ENCODE measurements around the gene IRF2BPL.
"Not testable (repeated sequence)": the region's sequence is repeated elsewhere in the genome, so short reads cannot be mapped to it uniquely, and the experiment has no call there.

Gene IRF2BPL

GRCh38 chr14:77033622-77034589, 5.4 kb upstream of the IRF2BPL start:
- DNase-seq (ENCODE audit: low read depth), result peak; percentile 64

GRCh38 chr14:77032844-77033621, 4.5 kb upstream of the IRF2BPL start:
- DNase-seq (ENCODE audit: low read depth), result peak; percentile 63

- no peak for DNase-seq (ENCODE audit: low read depth)
These were observed 4.0 kb upstream of the IRF2BPL start for GRCh38 chr14:77032491-77032843.

- no peak for DNase-seq (ENCODE audit: low read depth)
These were observed 3.4 kb upstream of the IRF2BPL start for GRCh38 chr14:77031759-77032490.

- DNase-seq (ENCODE audit: low read depth), result peak; percentile 49
These were observed 747 bp downstream of the IRF2BPL start for GRCh38 chr14:77027538-77028383.

GRCh38 chr14:77026930-77027537, 1.5 kb downstream of the IRF2BPL start:
- peak; percentile 42 for DNase-seq (ENCODE audit: low read depth)

- DNase-seq (ENCODE audit: low read depth), result no peak
These were observed 2.2 kb downstream of the IRF2BPL start for GRCh38 chr14:77026166-77026929.

GRCh38 chr14:77025744-77026165, 2.8 kb downstream of the IRF2BPL start:
- DNase-seq (ENCODE audit: low read depth), result no peak

- peak; percentile 52 for DNase-seq (ENCODE audit: low read depth)
These were observed 4.3 kb downstream of the IRF2BPL start for GRCh38 chr14:77024171-77024691.

GRCh38 chr14:77023001-77023996, 5.2 kb downstream of the IRF2BPL start:
- DNase-seq (ENCODE audit: low read depth), result no peak

- no peak for DNase-seq (ENCODE audit: low read depth)
These were observed 6.2 kb downstream of the IRF2BPL start for GRCh38 chr14:77022236-77022852.

- not testable (repeated sequence) for DNase-seq (ENCODE audit: low read depth)
These were observed 7.1 kb downstream of the IRF2BPL start for GRCh38 chr14:77021424-77021823.

- DNase-seq (ENCODE audit: low read depth), result no peak
These were observed 9.7 kb downstream of the IRF2BPL start for GRCh38 chr14:77018785-77019184.

- no peak for DNase-seq (ENCODE audit: low read depth)
These were observed 10.8 kb downstream of the IRF2BPL start for GRCh38 chr14:77017666-77018065.

GRCh38 chr14:77014734-77015133, 13.8 kb downstream of the IRF2BPL start:
- no peak for DNase-seq (ENCODE audit: low read depth)

- no peak for DNase-seq (ENCODE audit: low read depth)
These were observed 14.4 kb downstream of the IRF2BPL start for GRCh38 chr14:77014004-77014604.

- DNase-seq (ENCODE audit: low read depth), result no peak
These were observed 16.2 kb downstream of the IRF2BPL start for GRCh38 chr14:77012193-77012765.
